Midbrain (tissue), 1 donor: ENCODE data around the gene ATP5MK.
"Not testable (repeated sequence)": the region's sequence is repeated elsewhere in the genome, so short reads cannot be mapped to it uniquely, and the experiment has no call there.

Experiments used
- DNase-seq: peaks from one replicate; lab custom pipeline; 2025; lab: John Stamatoyannopoulos, UW

Gene ATP5MK

GRCh38 chr10:103396789-103397087 is 463 bp upstream of the ATP5MK start:
- no peak for DNase-seq

- no peak for DNase-seq
Measured at GRCh38 chr10:103395754-103396066, 565 bp downstream of the ATP5MK start.

GRCh38 chr10:103394180-103394579 is 2.1 kb downstream of the ATP5MK start:
- DNase-seq, result no peak

- DNase-seq, result no peak
Measured at GRCh38 chr10:103382769-103383168, 13.5 kb downstream of the ATP5MK start.

GRCh38 chr10:103374263-103374662 is 22.0 kb downstream of the ATP5MK start:
- DNase-seq, result no peak

GRCh38 chr10:103373544-103373943 is 22.7 kb downstream of the ATP5MK start:
- DNase-seq, result no peak

- DNase-seq, result peak; percentile 96
Measured at GRCh38 chr10:103367782-103368518, 28.3 kb downstream of the ATP5MK start, which contains the start of gene TAF5. TAF5 (plus strand) TSS chr10:103367976; CDS start chr10:103367990, 14 bp downstream.

GRCh38 chr10:103367379-103367781 is 28.9 kb downstream of the ATP5MK start:
- no peak for DNase-seq

- not testable (repeated sequence) for DNase-seq
Measured at GRCh38 chr10:103360791-103361190, 35.5 kb downstream of the ATP5MK start.

- DNase-seq, result not testable (repeated sequence)
Measured at GRCh38 chr10:103359493-103359892, 36.8 kb downstream of the ATP5MK start.

- DNase-seq, result no peak
Measured at GRCh38 chr10:103355906-103356599, 40.2 kb downstream of the ATP5MK start.

GRCh38 chr10:103354567-103354966 is 41.7 kb downstream of the ATP5MK start:
- not testable (repeated sequence) for DNase-seq

- no peak for DNase-seq
Measured at GRCh38 chr10:103353281-103353680, 43.0 kb downstream of the ATP5MK start.

GRCh38 chr10:103350517-103351260 is 45.6 kb downstream of the ATP5MK start, which contains the start of gene PCGF6:
PCGF6 (minus strand) TSS chr10:103351140; CDS start chr10:103351066, 74 bp downstream.
- peak; percentile 85 for DNase-seq

- DNase-seq, result no peak
Measured at GRCh38 chr10:103350175-103350516, 46.1 kb downstream of the ATP5MK start.
